ENCODE data around the gene ZFYVE28.
A peak's percentile ranks its signal among the peaks of the same experiment; 100 is the strongest.
"Not testable (repeated sequence)": the region's sequence is repeated elsewhere in the genome, so short reads cannot be mapped to it uniquely, and the experiment has no call there.

The ZFYVE28 gene

GRCh38 chr4:2243681-2244380 lies 174.6 kb downstream of the ZFYVE28 start:
- peak; percentile 60 for DNase-seq

GRCh38 chr4:2241410-2242353 lies 176.8 kb downstream of the ZFYVE28 start, which contains the start of the genes HAUS3 and POLN:
HAUS3 (minus strand) TSS chr4:2242121; CDS start chr4:2240946, 1,175 bp downstream.
POLN (minus strand) TSS chr4:2242121; CDS start chr4:2229231, 12,890 bp downstream.
- DNase-seq = peak; percentile 97

GRCh38 chr4:2241003-2241402 lies 177.4 kb downstream of the ZFYVE28 start:
- no peak for DNase-seq

GRCh38 chr4:2236944-2237666 lies 181.3 kb downstream of the ZFYVE28 start:
- no peak for DNase-seq

- DNase-seq = no peak
These were observed 187.4 kb downstream of the ZFYVE28 start for GRCh38 chr4:2231082-2231481.

- no peak for DNase-seq
These were observed 192.2 kb downstream of the ZFYVE28 start for GRCh38 chr4:2226261-2226660.

GRCh38 chr4:2222838-2223237 lies 195.6 kb downstream of the ZFYVE28 start:
- DNase-seq = no peak

- DNase-seq = not testable (repeated sequence)
These were observed 197.1 kb downstream of the ZFYVE28 start for GRCh38 chr4:2221378-2221777.

GRCh38 chr4:2220016-2220630 lies 198.3 kb downstream of the ZFYVE28 start:
- peak; percentile 60 for DNase-seq
